GM21447 (cell line): Measurements from ENCODE around the gene GRIN2D.

Source experiments
- ATAC-seq: cut with Tn5 transposase; IDR thresholded peaks from one replicate; pipeline ENCODE4 v1.9.1; 2021; ENCODE audit not compliant: unreplicated experiment

GRIN2D gene

DNA sequence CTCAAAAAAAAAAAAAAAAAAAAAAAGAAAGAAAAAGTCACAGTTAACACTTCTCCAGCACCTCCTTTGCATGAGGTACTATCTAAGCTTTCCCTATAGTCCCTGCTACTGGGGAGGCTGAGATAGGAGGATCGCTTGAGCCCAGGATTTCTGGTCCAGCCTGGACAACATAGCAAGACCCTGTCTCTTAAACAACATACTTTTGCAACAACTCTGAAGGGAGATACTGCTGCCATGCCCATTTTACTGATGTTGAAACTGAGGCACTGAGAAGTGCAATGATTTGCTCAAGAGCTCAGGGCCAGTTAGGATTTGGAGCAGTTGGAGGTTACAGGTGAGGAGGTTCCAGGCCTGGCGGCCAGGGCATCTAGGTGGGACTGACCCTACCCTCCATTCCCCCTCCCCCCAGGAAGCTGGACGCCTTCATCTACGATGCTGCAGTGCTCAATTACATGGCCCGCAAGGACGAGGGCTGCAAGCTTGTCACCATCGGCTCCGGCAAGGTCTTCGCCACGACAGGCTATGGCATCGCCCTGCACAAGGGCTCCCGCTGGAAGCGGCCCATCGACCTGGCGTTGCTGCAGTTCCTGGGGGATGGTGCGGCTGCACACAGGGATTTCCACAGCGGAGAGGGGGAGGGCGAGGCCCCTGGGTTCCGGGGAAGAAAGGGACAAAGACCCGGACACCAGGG lies 48.0 kb downstream of the GRIN2D start:
- ATAC-seq = no peak

DNA sequence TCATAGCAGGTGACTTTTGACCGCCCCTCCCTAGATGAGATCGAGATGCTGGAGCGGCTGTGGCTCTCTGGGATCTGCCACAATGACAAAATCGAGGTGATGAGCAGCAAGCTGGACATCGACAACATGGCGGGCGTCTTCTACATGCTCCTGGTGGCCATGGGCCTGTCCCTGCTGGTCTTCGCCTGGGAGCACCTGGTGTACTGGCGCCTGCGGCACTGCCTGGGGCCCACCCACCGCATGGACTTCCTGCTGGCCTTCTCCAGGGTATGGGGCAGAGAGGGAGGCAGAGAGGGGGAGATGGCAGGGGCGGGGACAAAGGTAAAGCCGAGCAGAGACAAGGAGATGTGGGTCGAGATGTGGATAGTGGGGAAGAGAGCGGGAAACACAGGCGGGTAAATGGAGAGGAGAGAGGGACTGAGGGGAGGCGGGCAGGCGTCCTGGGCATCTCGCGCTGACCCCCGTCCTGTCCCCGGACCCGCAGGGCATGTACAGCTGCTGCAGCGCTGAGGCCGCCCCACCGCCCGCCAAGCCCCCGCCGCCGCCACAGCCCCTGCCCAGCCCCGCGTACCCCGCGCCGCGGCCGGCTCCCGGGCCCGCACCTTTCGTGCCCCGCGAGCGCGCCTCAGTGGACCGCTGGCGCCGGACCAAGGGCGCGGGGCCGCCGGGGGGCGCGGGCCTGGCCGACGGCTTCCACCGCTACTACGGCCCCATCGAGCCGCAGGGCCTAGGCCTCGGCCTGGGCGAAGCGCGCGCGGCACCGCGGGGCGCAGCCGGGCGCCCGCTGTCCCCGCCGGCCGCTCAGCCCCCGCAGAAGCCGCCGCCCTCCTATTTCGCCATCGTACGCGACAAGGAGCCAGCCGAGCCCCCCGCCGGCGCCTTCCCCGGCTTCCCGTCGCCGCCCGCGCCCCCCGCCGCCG lies 48.9 kb downstream of the GRIN2D start:
- no peak for ATAC-seq

DNA sequence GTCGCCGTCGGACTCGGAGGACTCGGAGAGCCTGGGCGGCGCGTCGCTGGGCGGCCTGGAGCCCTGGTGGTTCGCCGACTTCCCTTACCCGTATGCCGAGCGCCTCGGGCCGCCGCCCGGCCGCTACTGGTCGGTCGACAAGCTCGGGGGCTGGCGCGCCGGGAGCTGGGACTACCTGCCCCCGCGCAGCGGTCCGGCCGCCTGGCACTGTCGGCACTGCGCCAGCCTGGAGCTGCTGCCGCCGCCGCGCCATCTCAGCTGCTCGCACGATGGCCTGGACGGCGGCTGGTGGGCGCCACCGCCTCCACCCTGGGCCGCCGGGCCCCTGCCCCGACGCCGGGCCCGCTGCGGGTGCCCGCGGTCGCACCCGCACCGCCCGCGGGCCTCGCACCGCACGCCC lies 49.8 kb downstream of the GRIN2D start:
- ATAC-seq = no peak
